ENCODE data around the gene BACE1. TPM values are rescaled to one million over a fixed set of nuclear protein-coding genes. Genes with fewer than 3 reads are reported as not detected.

Gene BACE1
- total RNA-seq, 1 donor = 45.6 TPM

DNA sequence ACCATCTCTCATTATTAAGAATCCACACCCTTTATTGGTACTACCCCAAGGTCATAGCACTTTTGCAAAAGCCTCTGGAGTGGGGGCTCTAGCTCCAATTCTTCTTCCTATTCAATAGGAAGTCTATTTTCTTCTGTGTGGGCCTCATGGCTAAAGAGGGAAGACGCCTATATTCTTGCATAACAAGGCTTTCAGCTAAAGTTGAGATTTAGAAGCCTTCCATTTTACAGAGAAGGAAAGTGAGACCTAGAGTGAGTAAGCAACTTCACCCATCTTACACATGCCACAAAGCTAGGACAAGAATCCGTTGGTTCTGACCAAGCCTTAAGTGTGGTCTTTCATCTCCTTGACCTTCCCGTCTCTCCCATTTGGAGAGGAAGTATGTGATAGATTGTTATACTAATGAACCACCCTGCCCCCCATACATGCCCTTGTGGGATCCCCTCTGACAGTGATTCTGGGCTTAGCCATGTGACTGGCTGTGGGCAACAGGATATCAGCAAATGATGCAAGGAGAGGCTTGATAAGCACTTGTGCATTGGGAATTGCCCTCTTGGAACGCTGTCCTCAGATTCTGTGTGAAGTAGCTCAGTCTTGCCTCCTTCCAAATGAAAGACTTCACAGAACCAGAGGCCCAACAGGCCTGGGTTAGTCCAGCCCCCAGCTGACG, 12.3 kb downstream of the BACE1 start:
- no peak overlapping the region for H3K4me2 ChIP-seq (ENCODE audit: insufficient read depth, low read length)
- H3K36me3 ChIP-seq (ENCODE audit: insufficient read depth, low read length) = no peaks in the 10 kb centered on the region
- H3K4me3 ChIP-seq (ENCODE audit: insufficient read depth, low read length) = no peak overlapping the region
- peaks cover 5% of the 10 kb centered on the region for H4K20me1 ChIP-seq (ENCODE audit: insufficient read depth, low read length)
- no peak overlapping the region for H3K27ac ChIP-seq (ENCODE audit: low read depth, low read length)
- H3K79me2 ChIP-seq (ENCODE audit: insufficient read depth, low read length) = no peaks in the 10 kb centered on the region
- TF ChIP-seq, protein P1, sequence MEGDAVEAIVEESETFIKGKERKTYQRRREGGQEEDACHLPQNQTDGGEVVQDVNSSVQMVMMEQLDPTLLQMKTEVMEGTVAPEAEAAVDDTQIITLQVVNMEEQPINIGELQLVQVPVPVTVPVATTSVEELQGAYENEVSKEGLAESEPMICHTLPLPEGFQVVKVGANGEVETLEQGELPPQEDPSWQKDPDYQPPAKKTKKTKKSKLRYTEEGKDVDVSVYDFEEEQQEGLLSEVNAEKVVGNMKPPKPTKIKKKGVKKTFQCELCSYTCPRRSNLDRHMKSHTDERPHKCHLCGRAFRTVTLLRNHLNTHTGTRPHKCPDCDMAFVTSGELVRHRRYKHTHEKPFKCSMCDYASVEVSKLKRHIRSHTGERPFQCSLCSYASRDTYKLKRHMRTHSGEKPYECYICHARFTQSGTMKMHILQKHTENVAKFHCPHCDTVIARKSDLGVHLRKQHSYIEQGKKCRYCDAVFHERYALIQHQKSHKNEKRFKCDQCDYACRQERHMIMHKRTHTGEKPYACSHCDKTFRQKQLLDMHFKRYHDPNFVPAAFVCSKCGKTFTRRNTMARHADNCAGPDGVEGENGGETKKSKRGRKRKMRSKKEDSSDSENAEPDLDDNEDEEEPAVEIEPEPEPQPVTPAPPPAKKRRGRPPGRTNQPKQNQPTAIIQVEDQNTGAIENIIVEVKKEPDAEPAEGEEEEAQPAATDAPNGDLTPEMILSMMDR (IDR thresholded peaks at IDR 0.05; ENCODE audit: extremely low read depth, low read depth, low read length) = no peak
- no peak for DNase-seq (ENCODE audit: insufficient read length, low spot score, missing footprints)
- H3K27me3 ChIP-seq (ENCODE audit: insufficient read depth, low read length) = no peaks in the 10 kb centered on the region
- H2AFZ ChIP-seq (ENCODE audit: low read length) = no peak overlapping the region
- peaks cover 13% of the 10 kb centered on the region for H3K4me1 ChIP-seq (ENCODE audit: insufficient read depth, low read length)
- H3K9me3 ChIP-seq (ENCODE audit: low read depth, low read length) = no peaks in the 10 kb centered on the region

DNA sequence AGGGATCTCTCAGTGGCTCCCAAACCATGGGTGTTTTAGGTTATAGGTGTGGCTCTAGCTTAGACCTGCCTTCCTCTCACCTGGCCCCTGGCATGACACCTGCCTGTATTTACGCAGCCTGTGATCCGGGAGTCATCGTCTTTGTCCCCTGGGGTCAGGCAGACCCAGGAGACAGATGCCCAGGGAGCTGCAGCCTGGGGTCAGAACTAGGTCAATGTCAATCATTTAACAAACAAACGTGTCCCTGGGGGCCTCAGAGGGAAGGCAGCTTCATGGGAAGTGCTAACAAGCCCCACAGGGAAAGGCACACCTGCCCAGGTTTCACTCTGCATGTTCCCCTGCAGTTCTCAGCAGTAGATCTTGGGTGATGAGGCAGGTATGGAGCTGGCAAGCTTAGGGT, 13.0 kb downstream of the BACE1 start:
- no peaks in the 10 kb centered on the region for H3K79me2 ChIP-seq (ENCODE audit: insufficient read depth, low read length)
- H2AFZ ChIP-seq (ENCODE audit: low read length) = no peak overlapping the region
- H3K27me3 ChIP-seq (ENCODE audit: insufficient read depth, low read length) = no peaks in the 10 kb centered on the region
- TF ChIP-seq, protein P1 (IDR thresholded peaks at IDR 0.05; ENCODE audit: extremely low read depth, low read depth, low read length) = no peak
- peaks cover 13% of the 10 kb centered on the region for H3K4me1 ChIP-seq (ENCODE audit: insufficient read depth, low read length)
- no peak overlapping the region for H3K4me2 ChIP-seq (ENCODE audit: insufficient read depth, low read length)
- no peak for DNase-seq (ENCODE audit: insufficient read length, low spot score, missing footprints)
- no peak overlapping the region for H3K4me3 ChIP-seq (ENCODE audit: insufficient read depth, low read length)
- H4K20me1 ChIP-seq (ENCODE audit: insufficient read depth, low read length) = peaks cover 5% of the 10 kb centered on the region
- no peaks in the 10 kb centered on the region for H3K36me3 ChIP-seq (ENCODE audit: insufficient read depth, low read length)
- H3K27ac ChIP-seq (ENCODE audit: low read depth, low read length) = no peak overlapping the region
- H3K9me3 ChIP-seq (ENCODE audit: low read depth, low read length) = no peaks in the 10 kb centered on the region

- Histone ChIP-seq H3K79me2 (ENCODE audit: insufficient read depth, low read length) (no peaks in the 10 kb centered on the region), H3K36me3 (ENCODE audit: insufficient read depth, low read length) (no peaks in the 10 kb centered on the region), H3K9me3 (ENCODE audit: low read depth, low read length) (no peaks in the 10 kb centered on the region), H3K4me2 (ENCODE audit: insufficient read depth, low read length) (no peak overlapping the region), H3K4me3 (ENCODE audit: insufficient read depth, low read length) (no peak overlapping the region), H4K20me1 (ENCODE audit: insufficient read depth, low read length) (peaks cover 5% of the 10 kb centered on the region), H3K4me1 (ENCODE audit: insufficient read depth, low read length) (peaks cover 13% of the 10 kb centered on the region), H3K27ac (ENCODE audit: low read depth, low read length) (no peak overlapping the region), H2AFZ (ENCODE audit: low read length) (no peak overlapping the region), H3K27me3 (ENCODE audit: insufficient read depth, low read length) (no peaks in the 10 kb centered on the region)
- TF ChIP-seq, protein P1 (IDR thresholded peaks at IDR 0.05; ENCODE audit: extremely low read depth, low read depth, low read length) = no peak
- no peak for DNase-seq (ENCODE audit: insufficient read length, low spot score, missing footprints)
Measured at GRCh38 chr11:117302228-117302627, 13.8 kb downstream of the BACE1 start.

GRCh38 chr11:117300773-117301172, 15.3 kb downstream of the BACE1 start:
- H4K20me1 ChIP-seq (ENCODE audit: insufficient read depth, low read length) = peaks cover 5% of the 10 kb centered on the region
- H3K9me3 ChIP-seq (ENCODE audit: low read depth, low read length) = no peaks in the 10 kb centered on the region
- H3K27me3 ChIP-seq (ENCODE audit: insufficient read depth, low read length) = no peaks in the 10 kb centered on the region
- no peaks in the 10 kb centered on the region for H3K36me3 ChIP-seq (ENCODE audit: insufficient read depth, low read length)
- no peak overlapping the region for H3K27ac ChIP-seq (ENCODE audit: low read depth, low read length)
- H3K4me1 ChIP-seq (ENCODE audit: insufficient read depth, low read length) = peaks cover 13% of the 10 kb centered on the region
- no peak overlapping the region for H2AFZ ChIP-seq (ENCODE audit: low read length)
- TF ChIP-seq, protein P1 (IDR thresholded peaks at IDR 0.05; ENCODE audit: extremely low read depth, low read depth, low read length) = no peak
- H3K4me3 ChIP-seq (ENCODE audit: insufficient read depth, low read length) = no peak overlapping the region
- DNase-seq (ENCODE audit: insufficient read length, low spot score, missing footprints) = peak; percentile 68
- peak overlapping the region; percentile 69 for H3K4me2 ChIP-seq (ENCODE audit: insufficient read depth, low read length)
- no peaks in the 10 kb centered on the region for H3K79me2 ChIP-seq (ENCODE audit: insufficient read depth, low read length)

All from osteoblast (primary cell).